Smooth muscle cell (in vitro differentiated cells): ENCODE data around the gene CNTNAP2. TPM values are rescaled to one million over a fixed set of nuclear protein-coding genes. Genes with fewer than 3 reads are reported as not detected.

Source experiments
- DNase-seq: peaks from one replicate; lab custom pipeline; 2025; ENCODE audit not compliant: unreplicated experiment; lab: John Stamatoyannopoulos, UW
- H2AFZ ChIP-seq: fragments of 200-600 bp; sonication (generic); 2 replicates; pipeline ENCODE4 v1.6.0; 2016; ENCODE audit warnings: antibody characterized with exemption, low read depth, mild to moderate bottlenecking
- H3F3A ChIP-seq: fragments of 200-600 bp; sonication (generic); 2 replicates; pipeline ENCODE4 v1.6.0; 2017; ENCODE audit warnings: antibody characterized with exemption, low read depth
- H3K27ac ChIP-seq: fragments of 200-600 bp; sonication (generic); 2 replicates; pipeline ENCODE4 v1.5.1; 2016; ENCODE audit warnings: low read depth, mild to moderate bottlenecking
- H3K27me3 ChIP-seq: fragments of 200-600 bp; sonication (generic); 2 replicates; pipeline ENCODE4 v1.6.1; 2016; ENCODE audit warnings: low read depth, mild to moderate bottlenecking
- H3K36me3 ChIP-seq: fragments of 200-600 bp; sonication (generic); 2 replicates; pipeline ENCODE4 v1.5.1; 2016; ENCODE audit warnings: low read depth
- H3K4me1 ChIP-seq: fragments of 200-600 bp; sonication (generic); 2 replicates; pipeline ENCODE4 v1.5.1; 2016; ENCODE audit warnings: low read depth
- H3K4me2 ChIP-seq: fragments of 200-600 bp; sonication (generic); 2 replicates; pipeline ENCODE4 v1.6.0; 2016; ENCODE audit warnings: mild to moderate bottlenecking
- H3K4me3 ChIP-seq: fragments of 200-600 bp; sonication (generic); 2 replicates; pipeline ENCODE4 v1.5.1; 2016; ENCODE audit warnings: mild to moderate bottlenecking
- H3K79me2 ChIP-seq: fragments of 200-600 bp; sonication (generic); 2 replicates; pipeline ENCODE4 v1.6.0; 2016; ENCODE audit warnings: low read depth, mild to moderate bottlenecking
- H3K9ac ChIP-seq: fragments of 200-600 bp; sonication (generic); 2 replicates; pipeline ENCODE4 v1.6.0; 2016; ENCODE audit warnings: low read depth
- H3K9me3 ChIP-seq: fragments of 200-600 bp; sonication (generic); replicated peaks from 2 replicates; pipeline ENCODE4 v1.5.1; 2016; ENCODE audit warnings: low read depth
- H4K20me1 ChIP-seq: fragments of 200-600 bp; sonication (generic); 2 replicates; pipeline ENCODE4 v1.6.0; 2016; ENCODE audit warnings: low read depth
- CTCF ChIP-seq: fragments of 200-600 bp; sonication (generic); IDR thresholded peaks from 2 replicates; pipeline ENCODE4 v1.5.1; 2017; ENCODE audit warnings: borderline replicate concordance, mild to moderate bottlenecking, antibody characterized with exemption; ENCODE audit not compliant: insufficient read depth, poor library complexity, severe bottlenecking
- WGBS: methylation state at CpG from one replicate; pipeline ENCODE4 v1.1.7; 2016; ENCODE audit warnings: low lambda C conversion rate; 5-methylcytosine and 5-hydroxymethylcytosine counted together
- polyA plus RNA-seq: library from polyadenylated mRNA; unstranded; fragments of >200 nt; fragmentation: Nextera tagmentation; extraction: Ambion mirVana; gene quantifications from 2 replicates; pipeline ENCODE4 v1.2.1, GENCODE V29; 2016
- total RNA-seq: library from RNA; depleted of rRNA; stranded (reverse); fragments of >200 nt; gene quantifications from 2 replicates; pipeline ENCODE4 v1.2.3, GENCODE V29; 2014

The CNTNAP2 gene
- total and polyA plus RNA-seq, 2 experiments from 2014 or later, result 1.7 to 9.0 TPM

GRCh38 chr7:147650991-147651390 lies 1534.4 kb downstream of the CNTNAP2 start:
- no peaks in the 10 kb centered on the region for H3K4me1 ChIP-seq
- H4K20me1 ChIP-seq, result no peaks in the 10 kb centered on the region
- no peak overlapping the region for H3K4me2 ChIP-seq
- WGBS, result 71% methylated on average over 3 of the region's 3 CpGs
- H3K27ac ChIP-seq, result no peak overlapping the region
- H3K36me3 ChIP-seq, result no peaks in the 10 kb centered on the region
- no peaks in the 10 kb centered on the region for H3K9me3 ChIP-seq
- DNase-seq, result no peak
- no peaks in the 10 kb centered on the region for H3F3A ChIP-seq
- no peaks in the 10 kb centered on the region for H3K79me2 ChIP-seq
- H3K4me3 ChIP-seq, result no peak overlapping the region
- H3K27me3 ChIP-seq, result no peaks in the 10 kb centered on the region
- H2AFZ ChIP-seq, result no peak overlapping the region
- TF ChIP-seq CTCF, result no peak
- no peak overlapping the region for H3K9ac ChIP-seq

- Histone ChIP-seq H3K4me1 (no peaks in the 10 kb centered on the region), H3K9me3 (no peaks in the 10 kb centered on the region), H3K4me2 (no peak overlapping the region), H3K79me2 (no peaks in the 10 kb centered on the region), H3K27ac (no peak overlapping the region), H4K20me1 (no peaks in the 10 kb centered on the region), H3K36me3 (no peaks in the 10 kb centered on the region), H3K27me3 (no peaks in the 10 kb centered on the region), H3K9ac (no peak overlapping the region), H3F3A (no peaks in the 10 kb centered on the region), H2AFZ (no peak overlapping the region), H3K4me3 (no peak overlapping the region)
- WGBS, result 74% methylated on average over 1 of the region's 1 CpG
- no peak for DNase-seq
- TF ChIP-seq CTCF, result no peak
Measured at GRCh38 chr7:147651601-147652000, 1535.0 kb downstream of the CNTNAP2 start.

- TF ChIP-seq CTCF, result no peak
- WGBS, result 84% methylated on average over 3 of the region's 3 CpGs
Measured at GRCh38 chr7:147653456-147653855, 1536.9 kb downstream of the CNTNAP2 start.

GRCh38 chr7:147658392-147658967 lies 1541.9 kb downstream of the CNTNAP2 start:
- H4K20me1 ChIP-seq, result no peaks in the 10 kb centered on the region
- H3F3A ChIP-seq, result no peaks in the 10 kb centered on the region
- no peak for DNase-seq
- H2AFZ ChIP-seq, result no peak overlapping the region
- H3K9ac ChIP-seq, result no peak overlapping the region
- H3K4me3 ChIP-seq, result no peak overlapping the region
- no peaks in the 10 kb centered on the region for H3K79me2 ChIP-seq
- no peak for TF ChIP-seq CTCF
- no peak overlapping the region for H3K4me2 ChIP-seq
- no peaks in the 10 kb centered on the region for H3K27me3 ChIP-seq
- no peaks in the 10 kb centered on the region for H3K36me3 ChIP-seq
- no peak overlapping the region for H3K27ac ChIP-seq
- 88% methylated on average over 2 of the region's 2 CpGs for WGBS
- no peaks in the 10 kb centered on the region for H3K4me1 ChIP-seq
- no peaks in the 10 kb centered on the region for H3K9me3 ChIP-seq

More at GRCh38 chr7:147653456-147653855, 1536.9 kb downstream of the CNTNAP2 start:
- no peaks in the 10 kb centered on the region for H3K4me1 ChIP-seq
- no peaks in the 10 kb centered on the region for H3K36me3 ChIP-seq
- H3K9ac ChIP-seq, result no peak overlapping the region
- H3F3A ChIP-seq, result no peaks in the 10 kb centered on the region
- H3K79me2 ChIP-seq, result no peaks in the 10 kb centered on the region
- no peak overlapping the region for H3K4me2 ChIP-seq
- no peak overlapping the region for H2AFZ ChIP-seq
- H3K27me3 ChIP-seq, result no peaks in the 10 kb centered on the region
- no peak overlapping the region for H3K4me3 ChIP-seq
- DNase-seq, result no peak
- no peak overlapping the region for H3K27ac ChIP-seq
- no peaks in the 10 kb centered on the region for H4K20me1 ChIP-seq
- H3K9me3 ChIP-seq, result no peaks in the 10 kb centered on the region
